ENCODE results near the gene CYP11A1.
A peak's percentile ranks its signal among the peaks of the same experiment; 100 is the strongest.

Gene CYP11A1

DNA sequence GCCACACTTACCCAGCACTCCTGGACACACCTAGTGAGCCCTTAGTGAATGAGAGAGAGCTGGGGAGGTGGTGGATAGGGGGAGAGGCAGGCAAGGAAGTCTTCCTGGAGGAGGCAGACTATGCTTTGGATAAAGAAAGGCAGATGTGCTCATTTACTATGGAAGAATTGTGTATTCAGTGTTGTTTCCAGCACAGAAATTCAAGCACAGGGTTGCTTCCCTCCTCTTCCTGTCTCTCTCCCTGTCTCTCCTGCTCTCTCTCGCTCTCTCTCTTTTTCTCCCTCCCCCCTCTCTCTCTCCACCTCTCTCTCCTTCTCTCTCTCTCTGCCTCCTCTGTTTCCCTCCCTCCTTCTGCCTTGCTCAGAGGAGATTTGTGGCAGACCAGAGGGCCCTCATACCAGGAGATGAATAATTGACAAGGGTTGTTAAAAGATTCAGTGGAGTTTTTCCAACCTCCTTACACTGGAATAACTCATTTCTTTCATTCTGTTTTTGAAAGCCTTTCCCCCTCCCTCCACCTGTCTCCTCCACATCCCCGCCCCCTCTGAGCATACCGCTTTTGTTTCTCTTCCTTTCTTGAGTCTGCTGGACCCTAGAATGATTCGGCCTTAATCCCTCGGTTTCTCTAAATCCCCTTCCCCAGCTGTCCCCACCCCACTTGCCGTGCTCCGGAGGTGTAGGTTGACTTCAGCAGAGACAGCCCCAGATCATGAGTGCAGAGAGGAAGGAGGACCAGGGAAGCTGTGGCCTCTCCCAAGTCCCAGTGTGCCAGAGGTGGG lies 65.7 kb downstream of the CYP11A1 start:
- DNase-seq (ENCODE audit: low read depth, low spot score), result no peak

DNA sequence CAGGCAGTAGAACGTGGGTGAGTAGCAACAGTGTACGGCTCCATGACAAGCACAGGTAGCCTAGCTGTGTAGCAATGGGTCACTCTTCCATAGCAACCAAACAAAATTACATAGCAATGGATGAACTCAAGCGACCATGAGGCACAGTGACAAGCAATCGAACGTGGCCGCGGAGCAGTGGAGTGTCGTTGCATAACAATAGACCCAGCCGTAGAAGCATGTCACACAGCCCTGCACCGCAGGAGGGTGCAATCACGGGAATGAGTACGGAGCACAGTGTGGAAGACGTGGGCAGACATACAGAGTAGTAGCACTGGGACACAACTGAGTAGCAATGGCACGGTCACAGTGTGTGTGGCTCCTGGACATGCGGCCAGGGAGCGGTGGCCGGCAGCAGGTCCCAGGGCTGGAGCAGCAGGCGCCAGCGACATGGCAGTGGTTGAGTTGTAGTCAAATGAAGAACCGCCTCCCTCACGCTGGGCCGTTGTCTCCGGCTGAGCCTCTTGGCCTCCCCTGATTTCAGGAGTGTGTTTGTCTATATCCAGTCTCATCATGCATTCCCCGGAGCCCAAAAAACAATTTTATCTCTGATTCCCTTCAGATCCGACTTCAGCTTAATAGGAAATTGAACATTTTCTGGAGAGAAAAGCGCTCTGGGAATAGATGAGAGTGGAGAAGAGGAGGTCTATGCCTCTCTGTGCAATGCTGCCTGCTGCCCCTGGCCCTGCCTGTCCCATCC lies 67.2 kb downstream of the CYP11A1 start:
- DNase-seq (ENCODE audit: low read depth, low spot score), result no peak

DNA sequence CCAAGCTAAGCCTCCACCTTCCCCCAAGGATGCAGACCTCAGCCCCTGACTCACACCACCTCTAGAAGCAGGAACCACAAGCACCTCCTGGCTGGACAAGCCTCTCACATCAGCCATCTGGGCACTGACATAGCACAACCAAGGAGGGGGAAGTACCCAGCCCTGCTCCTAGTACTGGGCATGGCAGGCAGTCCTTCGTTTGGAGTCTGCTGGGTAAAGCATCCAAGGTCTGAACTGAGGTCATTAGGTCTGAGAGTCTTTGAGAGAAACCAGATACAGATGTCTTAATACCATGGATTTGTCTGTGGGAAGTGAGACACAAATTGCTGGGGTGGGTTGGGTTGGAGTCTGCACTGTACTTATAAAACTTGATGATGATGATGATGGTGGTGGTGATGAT lies 69.6 kb downstream of the CYP11A1 start:
- no peak for DNase-seq (ENCODE audit: low read depth, low spot score)

DNA sequence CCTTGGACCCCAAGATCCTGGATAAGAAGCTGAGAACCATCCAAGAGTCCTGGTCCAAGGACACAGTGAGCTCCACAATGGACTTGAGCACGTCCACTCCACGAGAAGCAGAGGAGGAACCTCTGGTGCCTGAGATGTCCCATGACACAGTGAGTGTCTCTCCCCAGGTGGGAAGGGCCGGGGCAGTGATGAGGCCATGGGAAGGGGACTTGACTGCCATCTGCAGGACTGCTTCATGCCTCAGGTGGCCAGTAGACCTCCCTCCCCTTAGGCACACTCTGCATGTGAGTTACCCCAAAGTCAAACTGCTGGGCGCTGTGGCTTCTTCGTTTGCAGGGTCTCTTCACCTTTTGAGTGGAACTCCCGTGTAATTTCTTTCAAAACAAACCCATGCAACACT lies 71.6 kb downstream of the CYP11A1 start:
- no peak for DNase-seq (ENCODE audit: low read depth, low spot score)

DNA sequence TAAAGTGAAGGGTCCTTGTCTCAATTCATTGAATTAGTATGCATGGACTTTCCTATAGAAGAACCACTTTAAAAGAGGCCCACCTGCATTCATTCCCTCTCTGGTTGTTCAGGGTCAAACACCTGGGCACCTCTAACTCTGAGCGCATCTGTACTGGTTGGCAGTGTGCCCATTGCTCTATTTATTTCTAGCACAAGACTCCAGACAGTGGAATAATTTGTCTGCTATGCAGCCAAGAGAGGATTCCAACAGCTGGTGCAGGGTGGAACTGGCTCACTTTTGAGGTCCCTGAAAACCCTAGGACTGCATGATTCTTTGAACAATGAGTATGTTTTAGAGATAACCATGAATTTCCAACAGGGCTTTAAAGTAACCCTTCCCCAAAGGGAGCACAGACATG lies 73.4 kb downstream of the CYP11A1 start:
- DNase-seq (ENCODE audit: low read depth, low spot score), result no peak

DNA sequence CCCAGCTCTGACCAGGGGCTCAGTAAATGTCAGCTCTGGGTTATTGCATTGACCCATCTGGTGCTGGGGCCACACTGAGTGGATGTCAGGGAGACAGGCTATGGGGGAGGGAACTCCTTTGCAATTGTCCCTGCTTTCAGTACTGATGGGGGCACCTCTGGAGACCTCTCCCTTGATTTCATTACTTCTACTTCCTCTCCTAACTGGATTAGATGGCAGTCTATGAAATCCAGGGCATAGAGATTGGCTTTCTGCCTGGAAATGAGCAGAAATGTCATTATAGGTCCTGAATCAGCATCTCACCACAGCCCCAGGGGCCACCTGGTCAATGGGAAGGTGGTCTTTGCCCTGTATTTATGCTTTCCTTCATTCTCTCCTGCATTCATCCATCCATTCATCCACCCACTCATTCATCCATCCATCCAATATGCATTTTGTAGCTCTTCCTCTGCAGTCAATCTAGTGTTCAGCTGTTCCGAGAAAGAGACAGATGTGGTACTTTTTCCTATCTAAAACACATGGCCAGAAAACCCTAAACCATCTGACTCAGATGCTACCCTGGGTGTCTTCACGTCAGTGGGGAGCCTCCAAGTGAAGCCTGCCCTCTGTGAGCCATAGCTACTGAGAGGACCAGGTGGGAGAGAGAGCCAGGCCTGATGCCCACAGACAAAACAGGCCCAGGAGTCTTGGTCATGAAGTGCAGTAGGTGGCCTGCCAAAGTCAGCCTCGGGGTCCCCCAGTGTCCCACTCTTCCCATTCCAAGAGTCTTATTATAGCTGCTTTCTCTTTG lies 74.2 kb downstream of the CYP11A1 start:
- no peak for DNase-seq (ENCODE audit: low read depth, low spot score)

DNA sequence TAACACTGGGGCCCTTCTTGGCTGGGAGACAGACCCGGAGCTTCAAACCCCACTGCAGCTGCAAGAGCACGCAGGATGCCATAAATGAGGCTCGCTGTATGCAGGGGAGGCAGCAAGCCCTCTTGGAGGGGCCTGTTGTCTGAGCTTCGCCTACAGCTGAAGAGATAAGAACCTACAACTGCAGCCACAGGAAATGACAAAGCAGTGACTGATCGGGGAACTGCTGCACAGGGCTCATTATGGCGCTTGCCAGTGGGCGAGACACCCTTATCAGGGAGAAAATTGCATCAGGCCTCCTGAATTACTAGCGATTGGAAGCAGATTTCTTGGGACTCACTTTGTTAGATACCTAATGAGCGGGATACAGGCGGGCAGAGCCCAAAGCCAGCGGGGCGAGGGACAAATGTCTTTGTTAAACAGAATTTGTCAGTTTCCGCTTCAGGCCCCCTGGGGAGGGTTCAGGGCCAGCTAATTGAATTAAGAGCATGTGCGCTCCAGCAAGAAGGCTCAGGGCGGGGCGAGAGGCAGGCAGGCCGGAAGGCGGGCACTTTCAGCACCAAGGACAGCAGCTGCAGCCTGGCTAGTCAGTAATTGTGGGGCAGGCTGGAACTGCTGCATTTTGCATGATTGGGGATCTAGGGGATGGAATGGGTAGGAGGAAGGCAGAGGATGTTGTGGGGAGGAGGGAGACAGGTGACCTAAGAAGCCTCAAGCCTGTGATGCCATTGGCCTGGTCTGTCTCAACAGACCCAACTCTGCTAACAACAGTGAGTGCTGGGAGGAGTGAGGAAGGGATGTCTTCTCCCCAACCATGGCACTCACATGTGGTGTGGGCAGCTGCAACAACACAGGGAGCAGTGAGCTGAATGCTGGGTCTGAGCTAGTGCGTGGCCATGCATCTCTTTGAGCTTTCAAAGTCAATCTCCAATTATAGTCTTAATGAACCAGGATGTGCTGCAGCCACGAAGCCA lies 76.1 kb downstream of the CYP11A1 start:
- DNase-seq (ENCODE audit: low read depth, low spot score), result peak; percentile 39

DNA sequence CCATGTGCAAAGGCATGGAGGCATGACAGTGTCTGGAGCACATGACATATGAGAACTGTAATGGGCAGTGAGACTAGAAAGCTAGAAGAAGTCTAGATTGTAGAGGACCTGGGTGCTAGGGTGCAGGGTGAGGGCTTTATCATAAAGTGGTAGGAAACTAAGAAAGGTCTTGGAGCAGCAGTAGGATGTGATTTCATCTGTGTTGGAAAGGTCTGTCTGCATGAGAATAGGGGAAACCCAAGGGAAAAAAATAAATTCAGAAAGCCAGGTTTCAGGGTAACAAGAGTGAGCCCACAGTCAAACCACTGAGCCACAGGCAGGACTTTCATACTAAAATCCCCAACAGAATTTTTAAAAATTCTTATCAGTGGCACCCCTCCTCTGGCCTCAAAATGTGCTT lies 76.8 kb downstream of the CYP11A1 start:
- DNase-seq (ENCODE audit: low read depth, low spot score), result no peak

DNA sequence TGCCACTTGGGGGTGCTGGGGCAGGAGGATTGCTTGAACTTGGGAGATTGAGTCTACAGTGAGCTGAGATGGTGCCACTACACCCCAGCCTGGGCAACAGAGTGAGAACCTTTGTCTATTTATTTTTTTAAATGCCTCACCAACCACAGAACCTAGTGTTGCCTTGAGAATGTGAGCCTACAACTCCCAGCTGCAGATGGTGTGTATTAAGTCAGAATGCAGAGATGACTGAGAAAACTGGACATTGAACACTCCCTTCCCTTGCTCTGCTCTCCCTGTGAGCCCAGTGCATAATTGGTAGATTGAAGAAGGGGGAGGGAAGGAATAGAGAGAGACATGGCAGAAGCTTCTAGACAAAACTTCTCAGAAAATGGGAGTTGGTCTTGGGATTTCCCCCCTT lies 77.8 kb downstream of the CYP11A1 start:
- DNase-seq (ENCODE audit: low read depth, low spot score), result no peak

All from activated naive CD8-positive, alpha-beta T cell treated with anti-CD3 and anti-CD28 coated beads, Interleukin-2, amount 50 U/mL, for 16 hours (primary cell).